Duodenal mucosa (tissue), 2 donors: ENCODE data around the gene LTBP1.

Experiments
- H3K27ac ChIP-seq: one replicate; pipeline ENCODE4 v1.7.0; 2013; ENCODE audit warnings: low read depth, low read length
- H3K27me3 ChIP-seq, 2 donors: one replicate each; pipeline ENCODE4 v1.7.0; 2013; ENCODE audit warnings: low read length in 2 of 2, control low read depth in 1 of 2; ENCODE audit not compliant: insufficient read depth in 2 of 2, control insufficient read depth in 1 of 2
- H3K36me3 ChIP-seq, 2 donors: one replicate each; pipeline ENCODE4 v1.7.0; 2013; ENCODE audit warnings: low read length in 2 of 2, control low read depth in 1 of 2; ENCODE audit not compliant: insufficient read depth in 2 of 2, control insufficient read depth in 1 of 2
- H3K4me1 ChIP-seq, 2 donors: one replicate each; pipeline ENCODE4 v1.7.0; 2013; ENCODE audit warnings: low read length in 2 of 2, control low read depth in 1 of 2; ENCODE audit not compliant: insufficient read depth in 2 of 2, control insufficient read depth in 1 of 2
- H3K4me3 ChIP-seq, 2 donors: one replicate each; pipeline ENCODE4 v1.7.0; 2013; ENCODE audit warnings: low read length in 2 of 2, low read depth in 1 of 2
- H3K9ac ChIP-seq, 2 donors: one replicate each; pipeline ENCODE4 v1.7.0; 2013; ENCODE audit warnings: low read length in 2 of 2, low read depth in 1 of 2
- H3K9me3 ChIP-seq, 2 donors: one replicate each; pipeline ENCODE4 v1.7.0; 2013; ENCODE audit warnings: low read length in 2 of 2, control low read depth in 1 of 2; ENCODE audit not compliant: control insufficient read depth in 1 of 2

The LTBP1 gene

GRCh38 chr2:33196700-33197099 is 249.9 kb downstream of the LTBP1 start:
- Histone ChIP-seq H3K36me3 (no peaks in the 10 kb centered on the region), H3K9me3 (no peaks in the 10 kb centered on the region), H3K9ac (no peak overlapping the region), H3K27me3 (no peaks in the 10 kb centered on the region), H3K27ac (no peak overlapping the region), H3K4me3 (no peak overlapping the region), H3K4me1 (no peaks in the 10 kb centered on the region)

DNA sequence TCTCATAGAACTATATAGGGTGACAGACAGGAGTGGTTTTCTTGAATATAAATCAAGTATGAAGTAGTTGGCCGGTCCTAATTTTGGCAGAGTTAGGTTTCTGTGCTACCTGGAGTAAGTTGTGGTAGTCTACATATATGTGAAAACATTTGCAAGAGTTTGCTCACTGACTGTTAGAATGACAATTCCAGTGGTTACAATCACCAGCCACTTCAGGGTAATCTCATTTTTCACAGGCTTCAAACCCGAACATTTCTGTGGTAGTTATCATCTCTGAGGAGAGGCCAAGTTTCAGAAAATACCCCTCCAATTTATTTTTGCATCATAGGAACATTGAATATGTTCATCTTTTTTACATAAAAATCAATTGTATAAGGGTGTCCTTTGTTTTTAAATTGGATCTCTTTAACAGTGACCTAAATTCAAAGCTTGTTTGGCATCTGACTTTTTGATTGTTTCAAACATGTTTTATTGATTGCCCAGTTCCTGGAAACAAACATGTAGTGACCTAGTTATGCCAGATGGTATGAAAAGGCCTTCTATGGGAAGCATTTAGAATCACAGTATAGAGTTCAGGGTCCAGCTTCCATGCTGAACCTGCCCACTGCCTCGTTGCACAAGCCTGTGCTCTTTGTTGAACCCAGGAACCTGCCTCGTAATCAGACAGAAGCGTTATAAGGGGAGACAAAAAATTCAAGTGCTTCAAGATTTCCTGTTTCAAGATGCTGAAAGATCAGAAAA is 250.6 kb downstream of the LTBP1 start:
- no peak overlapping the region for H3K27ac ChIP-seq
- no peaks in the 10 kb centered on the region for H3K27me3 ChIP-seq
- H3K9ac ChIP-seq: no peak overlapping the region
- no peak overlapping the region for H3K4me3 ChIP-seq
- no peaks in the 10 kb centered on the region for H3K4me1 ChIP-seq
- H3K9me3 ChIP-seq: no peaks in the 10 kb centered on the region
- no peaks in the 10 kb centered on the region for H3K36me3 ChIP-seq

GRCh38 chr2:33202641-33203522 is 256.1 kb downstream of the LTBP1 start:
- no peaks in the 10 kb centered on the region for H3K9me3 ChIP-seq
- H3K27me3 ChIP-seq: no peaks in the 10 kb centered on the region
- H3K27ac ChIP-seq: no peak overlapping the region
- no peak overlapping the region for H3K9ac ChIP-seq
- H3K4me1 ChIP-seq: no peaks in the 10 kb centered on the region
- no peaks in the 10 kb centered on the region for H3K36me3 ChIP-seq
- no peak overlapping the region for H3K4me3 ChIP-seq

DNA sequence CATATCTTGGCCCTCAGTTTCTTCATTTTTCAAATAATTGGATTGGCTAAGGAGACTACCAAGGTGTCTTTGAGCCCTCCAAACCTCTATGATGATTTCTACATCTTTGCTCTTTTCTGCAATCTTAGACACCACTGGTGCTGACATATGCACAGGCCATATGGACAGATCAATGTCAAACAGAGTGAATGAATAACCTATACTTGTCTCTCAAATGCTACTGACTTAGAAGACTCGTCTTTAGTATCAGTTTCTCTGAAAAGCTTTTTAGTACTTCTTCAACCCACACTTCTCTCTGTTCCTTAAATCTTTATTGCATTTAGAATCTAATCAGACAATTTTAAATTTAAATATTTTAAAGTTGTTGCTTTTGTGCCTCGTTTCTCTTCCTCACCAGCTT is 258.2 kb downstream of the LTBP1 start:
- Histone ChIP-seq H3K9ac (no peak overlapping the region), H3K27me3 (no peaks in the 10 kb centered on the region), H3K4me3 (no peak overlapping the region), H3K4me1 (no peaks in the 10 kb centered on the region), H3K27ac (no peak overlapping the region), H3K9me3 (no peaks in the 10 kb centered on the region), H3K36me3 (no peaks in the 10 kb centered on the region)

- Histone ChIP-seq H3K9ac (no peak overlapping the region), H3K36me3 (no peaks in the 10 kb centered on the region), H3K4me3 (no peak overlapping the region), H3K27ac (no peak overlapping the region), H3K4me1 (no peaks in the 10 kb centered on the region), H3K9me3 (no peaks in the 10 kb centered on the region), H3K27me3 (no peaks in the 10 kb centered on the region)
Observed at GRCh38 chr2:33205693-33206434, 259.1 kb downstream of the LTBP1 start.

DNA sequence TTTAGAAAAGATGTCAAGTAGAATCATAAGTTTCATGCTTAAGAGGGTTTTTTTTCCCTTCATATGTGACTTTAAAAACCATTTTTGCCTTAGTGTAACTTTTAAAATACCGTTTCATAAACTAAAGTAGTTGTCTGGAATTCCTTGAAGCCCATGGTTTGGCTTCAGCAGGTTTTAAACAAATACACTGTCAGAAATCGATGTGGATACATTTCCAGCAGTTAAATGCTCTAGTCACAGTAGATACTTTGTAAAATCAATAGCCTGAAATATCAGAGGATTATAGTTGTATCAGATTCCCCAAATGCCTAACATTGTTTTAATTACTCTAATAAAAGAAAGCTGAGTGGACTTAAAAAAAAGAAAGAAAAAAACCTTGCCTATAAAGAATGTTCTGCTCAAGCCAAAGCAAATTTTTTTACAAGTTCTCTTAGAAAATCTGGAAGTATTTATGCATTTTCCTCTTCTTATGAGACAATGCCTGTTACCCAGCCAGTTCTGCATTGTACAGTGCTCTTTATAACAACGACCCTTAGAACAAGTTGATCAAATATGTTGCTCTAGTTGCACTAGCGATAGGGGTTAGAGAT is 260.5 kb downstream of the LTBP1 start:
- no peaks in the 10 kb centered on the region for H3K4me1 ChIP-seq
- no peak overlapping the region for H3K9ac ChIP-seq
- no peak overlapping the region for H3K27ac ChIP-seq
- H3K4me3 ChIP-seq: no peak overlapping the region
- no peaks in the 10 kb centered on the region for H3K36me3 ChIP-seq
- no peaks in the 10 kb centered on the region for H3K27me3 ChIP-seq
- no peaks in the 10 kb centered on the region for H3K9me3 ChIP-seq

GRCh38 chr2:33208400-33208799 is 261.6 kb downstream of the LTBP1 start:
- Histone ChIP-seq H3K9me3 (no peaks in the 10 kb centered on the region), H3K4me1 (no peaks in the 10 kb centered on the region), H3K9ac (no peak overlapping the region), H3K36me3 (no peaks in the 10 kb centered on the region), H3K27me3 (no peaks in the 10 kb centered on the region), H3K4me3 (no peak overlapping the region), H3K27ac (no peak overlapping the region)

GRCh38 chr2:33209976-33210375 is 263.2 kb downstream of the LTBP1 start:
- no peak overlapping the region for H3K9ac ChIP-seq
- no peaks in the 10 kb centered on the region for H3K4me1 ChIP-seq
- H3K9me3 ChIP-seq: no peaks in the 10 kb centered on the region
- no peaks in the 10 kb centered on the region for H3K36me3 ChIP-seq
- H3K4me3 ChIP-seq: no peak overlapping the region
- H3K27ac ChIP-seq: no peak overlapping the region
- no peaks in the 10 kb centered on the region for H3K27me3 ChIP-seq

GRCh38 chr2:33210626-33211025 is 263.9 kb downstream of the LTBP1 start:
- no peaks in the 10 kb centered on the region for H3K36me3 ChIP-seq
- no peak overlapping the region for H3K4me3 ChIP-seq
- no peaks in the 10 kb centered on the region for H3K9me3 ChIP-seq
- no peaks in the 10 kb centered on the region for H3K27me3 ChIP-seq
- no peak overlapping the region for H3K9ac ChIP-seq
- H3K4me1 ChIP-seq: no peaks in the 10 kb centered on the region
- no peak overlapping the region for H3K27ac ChIP-seq

DNA sequence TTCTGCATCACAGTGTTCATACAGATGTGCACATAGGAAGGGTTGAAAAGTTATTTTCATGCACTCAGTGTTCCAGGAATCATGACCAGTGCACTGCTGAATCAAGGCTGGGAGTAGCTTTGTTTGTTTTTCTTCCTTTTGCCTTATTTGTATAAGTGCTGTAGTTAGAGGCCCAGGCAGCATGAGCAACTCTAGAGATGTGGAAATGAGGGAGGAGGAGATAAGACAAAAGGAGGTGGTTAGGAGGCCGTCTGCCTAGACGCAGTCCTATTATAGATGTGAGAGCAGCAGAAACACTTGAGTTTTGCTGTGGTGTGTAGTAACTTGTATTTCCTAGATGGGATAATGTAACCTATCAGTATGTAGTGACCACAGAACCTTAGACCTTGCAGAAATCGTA is 265.4 kb downstream of the LTBP1 start:
- Histone ChIP-seq H3K4me1 (no peaks in the 10 kb centered on the region), H3K27ac (no peak overlapping the region), H3K9me3 (no peaks in the 10 kb centered on the region), H3K4me3 (no peak overlapping the region), H3K9ac (no peak overlapping the region), H3K27me3 (no peaks in the 10 kb centered on the region), H3K36me3 (no peaks in the 10 kb centered on the region)
